HepG2 (cell line): ENCODE results near the gene ZFYVE27.

Experiments
- DPF2 ChIP-seq: sonication (generic); formaldehyde crosslinking; IDR thresholded peaks from 2 replicates; pipeline ENCODE4 v1.4.0; 2020; ENCODE audit warnings: mild to moderate bottlenecking, low read depth, missing genetic modification reagents, borderline replicate concordance
- IRF2 ChIP-seq: IDR thresholded peaks from 2 replicates; pipeline ENCODE4 v1.6.1; 2018; ENCODE audit warnings: missing genetic modification reagents, missing compliant biosample characterization
- SKI ChIP-seq: fragments of 450-650 bp; IDR thresholded peaks from one replicate; pipeline ENCODE4 v1.6.1; 2018; ENCODE audit warnings: mild to moderate bottlenecking; ENCODE audit not compliant: partially characterized antibody
- SMARCC2 ChIP-seq: fragments of 450-650 bp; IDR thresholded peaks from 2 replicates; pipeline ENCODE4 v1.6.1; 2017; ENCODE audit warnings: antibody characterized with exemption, mild to moderate bottlenecking
- ZFP82 ChIP-seq: sonication (generic); formaldehyde crosslinking; IDR thresholded peaks from 2 replicates; pipeline ENCODE4 v1.5.1; 2020; ENCODE audit warnings: mild to moderate bottlenecking, missing genetic modification reagents, borderline replicate concordance

- TF ChIP-seq ZFP82 (CRISPR knock-in tag) (no peak), SKI (no peak), SMARCC2 (no peak), IRF2 (no peak), DPF2 (CRISPR knock-in tag) (no peak)
Measured at GRCh38 chr10:97800474-97800873, 63.5 kb downstream of the ZFYVE27 start.
